Activated CD8-positive, alpha-beta memory T cell treated with anti-CD3 and anti-CD28 coated beads, Interleukin-2, amount 50 U/mL, for 1 hour (primary cell): ENCODE results near the gene ABCC1.
"Not testable (repeated sequence)": the region's sequence is repeated elsewhere in the genome, so short reads cannot be mapped to it uniquely, and the experiment has no call there.

ENCODE experiments used
- DNase-seq: peaks from one replicate; pipeline ENCODE4 v3.0.0-alpha.2; 2020; ENCODE audit errors: extremely low read depth

ABCC1 gene

DNA sequence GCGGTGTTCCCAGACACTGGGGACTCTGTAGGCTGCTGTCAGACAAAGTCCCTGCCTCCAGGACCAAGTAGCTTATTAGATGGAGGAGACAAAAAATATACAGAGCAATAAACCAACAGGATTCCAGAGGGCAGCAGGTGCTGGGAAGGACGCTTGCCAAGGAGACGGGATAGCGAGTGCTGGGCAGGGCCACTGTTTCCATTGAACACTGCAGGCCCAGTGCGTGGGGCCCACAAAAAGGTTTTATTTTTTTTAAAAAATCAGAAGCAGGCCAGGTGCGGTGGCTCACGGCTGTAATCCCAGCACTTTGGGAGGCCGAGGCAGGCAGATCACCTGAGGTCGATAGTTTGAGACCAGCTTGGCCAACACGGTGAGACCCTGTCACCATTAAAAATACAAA, 189.6 kb downstream of the ABCC1 start:
- DNase-seq = no peak

DNA sequence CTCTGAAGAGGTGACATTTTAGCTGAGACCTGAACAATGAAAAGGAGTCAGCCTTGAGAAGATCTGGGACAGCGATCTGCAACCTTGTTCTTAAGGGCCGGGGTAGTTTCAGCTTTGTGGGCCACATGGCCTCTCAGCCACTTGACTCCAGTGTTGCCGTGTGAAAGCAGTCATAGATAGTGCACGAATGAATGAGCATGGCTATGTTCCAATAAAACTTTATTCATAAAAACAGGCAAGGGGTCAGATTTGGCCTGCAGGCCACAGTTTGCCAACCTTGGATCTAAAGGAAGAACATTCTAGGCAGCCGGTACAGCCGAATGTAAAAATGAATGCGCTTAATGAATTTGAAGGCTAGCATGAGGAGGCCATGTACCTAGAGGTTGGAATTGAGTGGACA, 190.4 kb downstream of the ABCC1 start:
- no peak for DNase-seq

DNA sequence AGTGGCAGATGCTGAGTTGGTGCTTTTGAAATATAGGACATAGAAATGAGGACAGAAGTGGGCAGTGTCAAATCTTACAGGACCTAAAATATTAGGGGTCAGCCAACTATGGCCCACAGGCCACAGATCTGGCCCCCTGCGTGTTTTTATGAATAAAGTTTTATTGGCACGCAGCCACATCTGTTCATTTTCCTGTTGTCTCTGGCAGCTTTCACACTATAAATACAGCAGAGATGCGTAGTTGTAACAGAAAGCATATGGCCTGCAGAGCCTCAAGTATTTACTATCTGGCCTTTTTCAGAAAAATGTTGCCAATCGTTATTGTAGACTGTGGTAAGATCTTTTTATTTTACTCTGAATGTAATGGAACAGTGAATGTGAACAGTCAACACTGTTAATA, 191.1 kb downstream of the ABCC1 start:
- no peak for DNase-seq

DNA sequence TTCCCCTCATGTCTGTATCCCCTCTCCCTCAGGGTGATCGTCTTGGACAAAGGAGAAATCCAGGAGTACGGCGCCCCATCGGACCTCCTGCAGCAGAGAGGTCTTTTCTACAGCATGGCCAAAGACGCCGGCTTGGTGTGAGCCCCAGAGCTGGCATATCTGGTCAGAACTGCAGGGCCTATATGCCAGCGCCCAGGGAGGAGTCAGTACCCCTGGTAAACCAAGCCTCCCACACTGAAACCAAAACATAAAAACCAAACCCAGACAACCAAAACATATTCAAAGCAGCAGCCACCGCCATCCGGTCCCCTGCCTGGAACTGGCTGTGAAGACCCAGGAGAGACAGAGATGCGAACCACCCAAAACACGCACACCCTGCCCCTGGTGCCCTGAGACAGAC, 191.7 kb downstream of the ABCC1 start:
- no peak for DNase-seq

DNA sequence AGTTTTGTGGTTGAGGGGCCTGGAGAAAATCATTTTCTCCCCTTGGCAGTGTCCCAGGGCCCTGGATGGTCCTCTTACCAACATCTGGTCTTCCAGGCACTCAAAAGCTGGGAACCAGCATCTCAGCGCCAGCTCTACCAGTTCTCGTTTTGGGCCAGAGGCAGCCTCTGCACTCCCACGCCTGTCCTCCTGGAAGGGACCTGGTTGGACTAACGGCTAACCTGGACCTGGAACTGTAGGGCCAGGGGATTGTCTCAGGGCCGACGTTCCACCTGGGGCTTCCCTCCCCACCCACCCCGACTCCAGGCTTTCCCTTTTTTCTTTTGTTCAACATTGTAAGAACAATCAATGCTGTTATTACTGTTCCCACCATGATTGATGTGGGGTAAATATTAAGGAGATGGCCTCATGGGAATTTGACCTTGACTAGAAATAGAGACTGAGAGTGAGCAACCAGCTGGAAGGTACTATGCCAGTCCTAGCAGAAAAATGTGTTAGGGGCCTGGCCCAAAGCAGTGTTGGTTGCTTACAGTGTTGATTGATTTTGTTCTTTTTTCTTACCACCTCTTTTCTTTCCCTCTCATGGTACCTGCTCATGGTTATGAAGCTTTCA, 192.5 kb downstream of the ABCC1 start:
- DNase-seq = no peak

DNA sequence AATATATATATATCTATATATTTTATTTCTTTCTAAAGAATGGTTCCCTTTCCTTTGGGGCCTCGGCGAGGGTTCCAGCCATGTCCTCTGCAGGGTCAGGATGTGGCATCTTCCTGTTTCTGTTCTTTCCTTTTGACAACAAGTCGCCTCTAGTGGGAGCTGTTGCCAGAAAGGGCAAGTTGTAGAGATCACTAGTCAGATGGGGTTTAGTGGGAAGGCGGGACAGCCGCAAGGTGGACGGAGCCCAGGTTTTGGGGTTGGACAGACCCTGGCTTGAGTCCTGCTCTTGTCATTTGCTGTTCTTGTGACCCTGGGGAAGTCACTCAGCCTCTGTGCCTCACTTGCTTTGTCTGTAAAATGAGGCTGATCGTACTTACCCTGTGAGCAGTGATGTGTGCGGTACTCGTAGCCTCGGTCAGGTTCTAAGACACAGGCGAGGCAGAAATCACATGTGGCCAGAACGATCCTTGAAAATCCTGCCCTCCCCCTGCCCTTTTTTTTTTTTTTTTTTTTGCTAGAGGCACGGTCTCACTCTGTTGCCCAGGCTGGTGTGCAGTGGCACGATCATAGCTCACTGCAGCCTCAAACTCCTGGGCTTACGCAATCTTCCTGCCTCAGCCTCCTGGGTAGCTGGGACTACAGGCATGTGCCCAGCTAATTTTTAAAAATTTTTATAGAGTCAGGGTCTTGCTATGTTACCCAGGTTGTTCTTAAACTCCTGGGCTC, 193.8 kb downstream of the ABCC1 start:
- DNase-seq = no peak

DNA sequence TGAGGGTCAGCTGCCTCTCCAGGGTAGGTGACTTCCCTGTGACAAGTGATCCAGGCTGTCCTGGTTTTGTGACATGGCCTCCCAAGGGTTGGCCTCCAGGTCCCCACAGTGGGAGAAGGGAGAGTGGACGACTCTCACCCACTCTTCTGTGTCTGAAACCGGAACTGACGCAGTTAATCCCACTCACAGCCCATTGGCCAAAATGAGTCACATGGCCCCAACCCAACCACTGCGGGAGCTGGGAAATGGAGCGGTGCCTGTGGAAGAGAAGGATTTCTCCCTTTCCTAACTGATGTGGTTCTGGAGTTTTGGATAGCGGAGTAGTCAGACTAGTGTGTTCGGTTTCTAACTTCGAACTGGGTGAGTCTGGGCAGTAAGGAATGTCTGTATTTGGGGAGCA, 194.5 kb downstream of the ABCC1 start:
- DNase-seq = no peak

DNA sequence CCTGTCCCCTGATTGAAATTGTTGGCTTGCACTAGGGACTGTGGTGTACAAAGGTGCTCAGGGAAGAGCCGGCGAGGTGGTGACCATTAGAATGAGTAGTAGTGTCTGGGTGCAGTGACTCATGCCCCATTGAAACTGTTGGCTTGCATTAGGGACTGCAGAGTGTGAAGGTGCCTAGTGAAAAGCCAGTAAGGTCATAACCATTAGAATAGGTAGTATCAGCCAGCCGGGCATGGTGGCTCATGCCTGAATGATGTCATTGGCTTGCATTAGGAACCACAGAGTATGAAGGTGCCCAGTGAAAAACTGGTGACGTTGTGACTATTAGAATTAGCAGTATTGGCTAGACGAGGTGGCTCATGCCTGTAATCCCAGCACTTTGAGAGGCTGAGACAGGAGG, 195.0 kb downstream of the ABCC1 start:
- DNase-seq = no peak

DNA sequence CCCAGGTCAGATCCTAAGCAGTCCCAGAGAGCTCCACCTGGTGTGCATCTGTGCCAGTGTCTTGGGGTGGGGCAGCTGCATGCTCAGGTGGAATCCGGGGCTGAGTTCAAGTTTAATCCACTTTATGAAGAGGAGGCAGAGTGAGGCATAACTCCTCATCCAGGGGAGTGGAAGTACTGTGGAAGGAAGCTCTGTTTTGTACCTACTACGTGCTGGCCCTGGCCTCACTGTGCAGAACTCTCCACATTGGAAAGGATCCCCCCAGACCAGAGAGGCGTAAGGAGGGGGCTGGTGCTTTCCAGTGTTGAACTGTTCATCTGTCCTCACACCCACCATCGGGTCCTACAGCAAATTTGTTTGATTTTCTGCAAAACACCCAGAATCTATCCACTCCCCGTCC, 195.9 kb downstream of the ABCC1 start:
- DNase-seq = no peak

DNA sequence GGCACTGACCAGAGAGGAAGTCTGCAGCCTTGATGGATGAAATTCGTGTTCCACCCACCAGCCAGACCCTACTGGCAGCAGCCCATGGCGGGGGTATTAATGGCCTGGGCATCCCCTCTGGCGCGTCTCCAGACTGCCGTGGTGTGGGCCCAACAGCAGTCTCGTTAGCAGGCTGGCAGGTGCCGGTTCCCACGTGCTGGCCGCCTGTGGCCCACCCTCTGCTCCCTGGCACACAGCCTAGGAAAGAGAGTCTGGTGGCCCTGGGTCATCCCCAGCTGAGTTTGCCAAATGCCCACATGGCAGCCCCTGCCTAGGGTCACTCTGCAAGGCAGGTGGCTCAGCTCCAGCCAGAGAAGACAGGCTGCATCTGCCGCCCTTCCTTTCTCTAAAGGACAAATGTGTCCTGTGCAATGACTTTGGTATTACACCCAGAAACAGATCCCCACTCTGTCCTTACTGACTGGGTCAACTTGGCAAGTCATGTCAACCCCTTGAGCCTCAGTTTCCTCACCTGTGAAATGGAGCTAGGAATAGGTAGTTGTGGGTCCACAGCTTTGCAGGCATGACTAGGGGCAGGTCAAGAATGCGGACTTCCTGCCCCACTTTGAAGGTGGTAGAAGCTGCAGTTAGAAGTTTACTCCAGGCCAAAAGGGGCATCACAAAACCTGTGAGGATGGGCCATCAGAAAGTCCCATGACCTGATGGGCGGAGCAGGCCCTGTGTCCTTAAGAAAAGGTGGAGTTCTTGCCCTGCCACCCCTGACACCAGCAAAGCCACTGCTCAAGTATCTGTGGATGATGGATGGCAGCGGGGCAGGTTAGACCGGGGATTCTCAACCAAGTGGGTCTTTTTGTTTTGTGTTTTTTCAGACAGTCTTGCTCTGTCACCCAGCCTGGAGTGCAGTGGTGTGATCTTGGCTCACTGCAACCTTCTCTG, 197.2 kb downstream of the ABCC1 start:
- no peak for DNase-seq

DNA sequence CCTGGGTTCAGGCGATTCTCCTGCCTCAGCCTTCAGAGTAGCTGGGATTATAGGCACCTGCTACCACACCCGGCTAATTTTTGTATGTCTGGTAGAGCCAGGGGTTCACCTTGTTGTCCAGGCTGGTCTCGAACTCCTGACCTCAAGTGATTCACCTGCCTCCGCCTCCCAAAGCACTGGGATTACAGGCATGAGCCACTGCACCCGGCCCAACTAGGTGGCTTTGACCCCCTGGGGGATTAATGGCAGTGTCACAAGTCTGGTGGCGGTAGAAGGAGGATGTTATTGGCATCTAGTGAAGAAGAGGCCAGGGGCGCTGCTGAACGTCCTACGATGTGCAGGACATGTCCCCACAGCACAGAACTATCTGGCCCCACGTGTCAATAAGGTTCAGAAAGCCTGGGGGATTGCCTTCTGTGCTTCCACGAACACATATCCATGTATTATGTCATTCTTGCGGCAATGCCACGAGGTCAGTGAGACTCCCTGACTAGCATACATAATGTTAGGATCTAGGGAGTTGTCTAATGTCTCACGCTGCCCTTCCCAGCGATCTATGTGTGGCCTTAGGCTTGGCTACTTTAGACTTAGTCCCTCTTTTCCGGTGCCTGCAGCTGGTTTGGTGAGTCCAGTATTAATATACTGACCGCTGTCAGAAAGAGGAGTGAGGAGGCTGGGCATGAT, 198.0 kb downstream of the ABCC1 start:
- DNase-seq = no peak

DNA sequence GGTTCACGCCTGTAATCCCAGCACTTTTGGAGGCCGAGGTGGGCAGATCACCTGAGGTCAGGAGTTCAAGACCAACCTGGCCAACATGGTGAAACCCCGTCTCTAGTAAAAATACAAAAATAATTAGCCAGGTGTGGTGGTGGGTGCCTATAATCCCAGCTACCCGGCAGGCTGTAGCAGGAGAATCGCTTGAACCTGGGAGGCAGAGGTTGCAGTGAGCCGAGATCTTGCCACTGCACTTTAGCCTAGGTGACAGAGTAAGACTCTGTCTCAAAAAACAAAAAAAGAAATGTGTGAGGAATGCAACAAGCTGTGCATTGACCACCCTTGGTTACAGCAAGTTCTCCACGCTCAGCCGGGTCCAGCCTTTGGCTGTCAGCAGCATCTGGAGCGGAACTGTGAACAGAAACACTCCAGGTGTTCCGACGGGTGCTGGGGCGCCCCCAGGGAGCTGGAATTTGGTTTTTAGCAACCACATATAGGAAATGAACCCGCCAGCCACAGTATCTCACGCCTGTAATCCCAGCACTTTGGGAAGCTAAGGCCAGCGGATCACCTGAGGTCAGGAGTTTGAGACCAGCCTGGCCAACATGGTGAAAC, 198.7 kb downstream of the ABCC1 start:
- DNase-seq = not testable (repeated sequence)

DNA sequence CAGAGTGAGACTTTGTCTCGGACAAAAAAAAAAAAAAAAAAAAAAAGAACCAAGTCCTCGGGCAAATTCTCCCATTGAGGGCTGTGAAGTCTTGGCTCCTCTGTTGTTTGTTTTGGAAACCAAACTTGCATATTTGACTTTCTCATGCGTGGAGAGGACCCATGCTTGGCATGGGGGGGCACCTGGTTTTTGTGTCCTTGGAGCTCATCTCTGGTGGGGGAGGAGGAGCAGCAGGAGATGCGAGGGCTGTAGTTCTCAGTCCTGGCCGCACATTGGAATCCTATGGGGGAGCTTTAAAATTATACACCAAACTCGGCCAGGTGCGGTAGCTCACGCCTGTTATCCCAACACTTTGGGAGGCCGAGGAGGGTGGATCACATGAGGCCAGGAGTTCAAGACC, 199.3 kb downstream of the ABCC1 start:
- DNase-seq = no peak

DNA sequence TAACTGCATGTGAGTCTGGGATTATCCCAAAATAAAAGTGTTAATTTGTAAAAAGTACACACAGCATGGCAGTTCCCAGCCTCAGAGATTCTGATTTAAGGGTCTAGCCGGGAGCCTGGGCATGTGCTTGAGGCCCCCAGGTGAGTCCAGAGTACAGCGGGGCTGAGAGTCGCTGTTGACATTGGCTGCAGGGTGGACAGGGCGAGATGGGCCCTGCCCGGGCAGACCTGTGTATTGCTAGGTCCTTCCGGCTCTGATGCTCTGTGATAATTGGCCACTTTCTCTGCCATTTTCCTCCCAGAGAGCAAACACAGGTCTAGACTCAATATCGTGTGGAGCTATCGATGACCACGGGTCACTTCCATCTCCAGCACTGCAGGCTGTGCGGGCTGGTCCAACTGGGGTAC, 200.3 kb downstream of the ABCC1 start:
- no peak for DNase-seq

DNA sequence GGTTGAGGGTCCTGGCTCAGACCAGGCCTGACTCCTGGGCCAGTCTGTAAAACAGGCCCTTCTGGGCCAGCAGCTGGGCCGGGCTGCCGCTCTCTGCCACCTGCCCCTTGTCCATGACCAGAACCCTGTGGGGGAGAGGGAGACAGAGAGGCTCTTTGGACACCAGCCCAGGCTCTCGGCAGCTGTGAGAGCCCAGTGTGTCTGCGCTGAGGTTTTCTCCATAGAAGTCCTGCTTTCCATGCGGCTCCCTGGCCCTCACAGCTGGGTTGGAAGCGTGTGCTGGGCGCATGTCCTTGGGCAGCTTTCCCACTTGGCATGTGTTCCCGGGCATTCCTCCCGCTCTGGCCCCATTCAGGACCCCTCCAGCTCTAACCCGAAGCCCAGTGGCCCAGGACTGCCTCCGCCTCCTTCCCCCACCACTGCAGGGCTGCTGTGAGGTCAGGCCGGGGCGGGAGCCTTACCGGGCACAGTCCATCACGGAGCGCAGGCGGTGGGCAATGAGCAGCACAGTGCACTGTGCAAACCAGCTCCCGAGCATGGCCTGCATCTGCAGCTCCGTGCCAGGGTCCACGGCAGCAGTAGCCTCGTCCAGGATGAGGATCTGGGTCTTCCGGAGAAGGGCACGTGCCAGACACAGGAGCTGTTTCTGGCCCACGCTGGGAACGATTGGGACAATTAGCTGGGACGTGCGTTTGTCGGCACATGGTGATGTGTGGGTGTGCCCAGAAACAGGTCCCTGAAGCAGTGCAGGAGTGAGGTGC, 200.9 kb downstream of the ABCC1 start:
- no peak for DNase-seq

DNA sequence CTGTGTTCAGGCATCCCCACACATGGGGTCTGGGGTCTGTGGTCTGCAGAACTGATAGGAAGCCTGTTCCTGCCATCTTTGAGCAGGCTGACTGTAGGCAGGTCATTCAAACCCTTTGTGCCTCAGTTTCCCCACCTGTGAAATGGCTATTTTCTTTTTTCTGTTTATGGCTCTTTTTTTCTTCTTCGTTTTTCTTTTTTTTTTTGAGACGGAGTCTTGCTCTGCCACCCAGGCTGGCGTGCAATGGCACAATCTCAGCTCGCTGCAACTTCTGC, 201.4 kb downstream of the ABCC1 start:
- no peak for DNase-seq

DNA sequence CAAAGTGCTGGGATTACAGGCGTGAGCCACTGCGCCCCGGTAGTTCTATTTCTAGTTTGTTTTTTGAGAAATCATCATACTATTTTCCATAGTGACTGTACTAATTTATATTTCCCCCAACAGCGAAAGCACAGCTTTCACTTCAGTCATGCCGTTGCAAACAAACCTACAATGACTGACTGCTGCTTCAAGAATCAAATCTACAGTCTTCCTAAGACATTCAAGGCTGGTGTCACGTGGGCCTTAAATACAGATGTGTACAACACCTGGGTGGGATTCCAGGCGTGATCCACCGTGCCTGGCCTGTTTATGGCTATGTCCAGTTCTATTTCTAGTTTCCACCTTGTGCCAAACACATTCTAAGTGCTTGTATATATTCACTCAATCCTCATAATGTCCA, 201.9 kb downstream of the ABCC1 start:
- no peak for DNase-seq

DNA sequence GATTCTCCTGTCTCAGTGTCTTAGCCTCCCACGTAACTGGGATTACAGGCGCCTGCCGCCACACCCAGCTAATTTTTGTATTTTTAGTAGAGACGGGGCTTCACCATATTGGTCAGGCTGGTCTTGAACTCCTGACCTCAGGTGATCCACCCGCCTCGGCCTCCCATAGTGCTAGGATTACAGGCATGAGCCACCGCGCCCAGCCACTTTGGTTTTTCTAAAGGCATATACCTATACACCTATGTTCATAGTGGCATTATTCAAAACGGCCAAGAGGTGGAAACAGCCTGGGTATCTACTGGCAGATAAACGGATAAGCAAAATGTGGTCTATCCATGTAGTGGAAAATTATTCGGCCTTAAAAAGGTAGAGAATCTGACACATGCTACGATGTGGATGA, 203.6 kb downstream of the ABCC1 start:
- DNase-seq = not testable (repeated sequence)

DNA sequence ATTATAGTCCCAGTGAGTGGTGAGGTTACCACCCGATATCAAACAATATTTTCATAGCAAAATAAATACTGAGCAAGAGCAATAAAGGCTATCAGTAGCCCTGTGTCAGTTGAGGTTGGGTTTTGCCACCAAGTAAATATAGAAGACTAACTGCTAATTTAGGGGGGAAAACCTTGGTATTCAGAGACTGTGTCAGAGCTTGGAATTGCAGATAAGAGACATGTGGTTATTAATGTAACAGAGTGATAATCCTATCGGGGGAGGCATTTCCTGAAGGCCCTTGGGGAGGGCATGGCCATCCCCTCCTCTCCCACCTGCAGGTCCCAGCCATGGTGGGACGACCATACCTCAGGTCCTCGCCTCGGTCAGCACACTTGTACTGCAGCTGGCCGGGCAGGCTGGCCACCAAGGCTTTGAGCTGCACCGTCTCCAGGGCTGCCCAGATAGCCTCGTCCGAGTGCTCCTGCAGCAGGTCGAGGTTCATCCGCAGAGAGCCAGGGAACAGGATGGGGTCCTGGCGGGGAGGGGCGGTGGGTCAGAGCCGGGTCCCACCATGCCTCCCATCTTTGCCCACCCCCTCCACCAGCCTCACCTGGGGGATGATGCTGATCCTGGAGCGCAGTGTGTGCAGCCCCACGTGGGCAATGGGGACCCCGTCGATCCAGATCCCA, 205.0 kb downstream of the ABCC1 start:
- DNase-seq = no peak

DNA sequence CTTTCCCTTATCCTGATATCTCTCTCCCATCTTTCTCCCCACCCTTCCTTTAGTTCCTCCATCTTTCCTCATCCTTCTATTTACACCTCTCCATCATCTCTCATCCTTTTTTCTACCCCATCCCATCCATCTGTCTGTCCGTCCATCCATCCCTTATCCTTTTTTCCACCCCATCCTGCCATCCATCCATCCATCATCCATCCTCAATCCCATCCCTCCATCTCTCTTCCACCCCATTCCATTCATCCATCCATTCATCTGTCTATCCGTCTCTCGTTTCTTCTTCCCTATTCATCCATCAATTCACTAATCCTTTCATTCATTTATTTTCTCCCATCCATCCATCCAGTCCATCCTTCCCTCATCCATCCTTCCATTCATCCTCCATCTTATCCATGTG, 205.8 kb downstream of the ABCC1 start:
- DNase-seq = no peak

DNA sequence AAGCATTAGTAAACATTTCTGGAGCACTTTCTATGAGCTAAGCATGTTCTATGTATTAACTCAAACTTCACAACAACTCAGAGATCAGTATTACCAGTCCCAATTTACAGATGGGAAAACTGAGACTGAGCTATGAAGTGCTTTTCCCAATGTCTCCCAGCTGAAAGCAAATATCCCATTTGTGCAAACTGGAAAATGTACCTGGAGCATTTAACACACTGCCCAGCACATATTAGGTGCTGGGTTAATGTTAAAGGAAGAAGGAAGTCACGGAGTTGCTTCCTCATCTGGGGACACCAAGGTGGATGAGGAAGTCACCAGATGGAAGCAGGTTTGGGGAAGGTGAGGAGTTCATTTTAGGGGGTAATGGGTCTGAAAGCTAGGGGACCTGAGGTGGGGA, 207.8 kb downstream of the ABCC1 start:
- DNase-seq = no peak
